DND-41 (cell line): ENCODE results near the gene INSL6.

ENCODE experiments used
- ATAC-seq: fragments of 200-7000 bp; cut with Tn5 transposase; 3 replicates; pipeline ENCODE4 v1.9.1; 2021; ENCODE audit warnings: low read depth; ENCODE audit not compliant: insufficient read depth
- DNase-seq: peaks from one replicate; pipeline ENCODE4 v3.0.0-alpha.2; 2020
- H2AFZ ChIP-seq: 2 replicates; pipeline ENCODE4 v1.6.0; 2012; ENCODE audit warnings: low read depth, low read length
- H3K27ac ChIP-seq: 2 replicates; pipeline ENCODE4 v1.5.1; 2012; ENCODE audit warnings: low read length, inconsistent platforms
- H3K27me3 ChIP-seq: fragments of 200-600 bp; sonication (generic); 2 replicates; pipeline ENCODE4 v1.6.0; 2012; ENCODE audit warnings: low read length, mild to moderate bottlenecking, inconsistent platforms; ENCODE audit not compliant: insufficient read depth, poor library complexity
- H3K36me3 ChIP-seq: 2 replicates; pipeline ENCODE4 v1.5.1; 2012; ENCODE audit warnings: low read length, inconsistent platforms; ENCODE audit not compliant: insufficient read depth
- H3K4me1 ChIP-seq: 2 replicates; pipeline ENCODE4 v1.5.1; 2012; ENCODE audit warnings: mild to moderate bottlenecking, low read length; ENCODE audit not compliant: insufficient read depth
- H3K4me2 ChIP-seq: 2 replicates; pipeline ENCODE4 v1.6.0; 2012; ENCODE audit warnings: mild to moderate bottlenecking, moderate library complexity, low read length, inconsistent platforms; ENCODE audit not compliant: insufficient read depth
- H3K4me3 ChIP-seq, 2 experiments: fragments of 200-600 bp in 1 of 2; shearing (Covaris generic) in 1 of 2; 2 replicates each; pipeline ENCODE4 v1.5.1; 2012 to 2016; ENCODE audit warnings: inconsistent platforms in 2 of 2, low read length in 2 of 2, mild to moderate bottlenecking in 2 of 2, low read depth in 1 of 2, moderate library complexity in 1 of 2
- H3K79me2 ChIP-seq: 2 replicates; pipeline ENCODE4 v1.6.0; 2012; ENCODE audit warnings: low read length, inconsistent platforms; ENCODE audit not compliant: insufficient read depth
- H3K9ac ChIP-seq: 2 replicates; pipeline ENCODE4 v1.6.0; 2012; ENCODE audit warnings: low read depth, mild to moderate bottlenecking, inconsistent platforms, low read length, moderate library complexity
- H3K9me3 ChIP-seq: 2 replicates; pipeline ENCODE4 v1.5.1; 2012; ENCODE audit warnings: low read length, moderate library complexity, mild to moderate bottlenecking, inconsistent platforms; ENCODE audit not compliant: insufficient read depth, severe bottlenecking
- H4K20me1 ChIP-seq: 2 replicates; pipeline ENCODE4 v1.6.0; 2012; ENCODE audit warnings: low read length; ENCODE audit not compliant: insufficient read depth
- CTCF ChIP-seq: IDR thresholded peaks from 2 replicates; pipeline ENCODE4 v1.5.1; 2012; ENCODE audit warnings: borderline replicate concordance, low read length, moderate library complexity, mild to moderate bottlenecking; ENCODE audit not compliant: poor library complexity, severe bottlenecking; ENCODE audit errors: extremely low read depth
- EZH2 ChIP-seq: IDR thresholded peaks from 3 replicates; pipeline ENCODE4 v1.6.1; 2012; ENCODE audit warnings: borderline replicate concordance, low read depth, mild to moderate bottlenecking, moderate library complexity, low read length, inconsistent platforms; ENCODE audit not compliant: severe bottlenecking

The INSL6 gene

DNA sequence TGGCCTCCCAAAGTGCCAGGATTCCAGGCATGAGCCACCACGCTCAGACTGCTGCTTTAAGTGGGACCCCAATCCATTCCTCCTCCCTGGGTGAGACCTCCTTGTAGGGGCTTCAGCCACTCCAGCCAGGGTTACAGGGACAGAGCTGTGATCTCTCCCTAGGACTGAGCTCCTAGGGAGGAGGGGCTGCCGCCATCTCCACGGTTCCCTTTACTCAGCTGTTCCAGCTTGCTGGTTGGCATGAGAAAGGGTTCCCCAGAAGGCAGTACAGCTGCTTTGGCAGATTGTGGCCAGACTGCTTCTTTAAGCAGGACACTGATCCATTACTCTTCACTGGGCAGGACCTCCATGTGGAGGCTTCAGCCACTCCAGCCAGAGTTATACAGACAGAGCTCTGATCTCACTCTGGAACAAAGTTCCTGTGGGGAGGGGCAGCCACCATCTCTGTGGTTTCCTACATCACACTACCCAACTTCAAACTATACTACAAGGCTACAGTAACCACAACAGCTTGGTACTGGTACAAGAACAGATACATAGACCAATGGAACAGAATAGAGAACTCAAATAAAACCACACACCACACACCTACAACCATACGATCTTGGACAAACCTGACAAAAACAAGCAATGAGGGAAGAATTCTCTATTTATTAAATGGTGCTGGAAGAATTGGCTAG lies 7.2 kb downstream of the INSL6 start:
- no peaks in the 10 kb centered on the region for H3K9me3 ChIP-seq

GRCh38 chr9:5146241-5146640 lies 39.2 kb downstream of the INSL6 start:
- no peak overlapping the region for H2AFZ ChIP-seq
- ATAC-seq (no peak), DNase-seq (no peak)
- no peak overlapping the region for H3K9ac ChIP-seq
- TF ChIP-seq EZH2 (no peak), CTCF (no peak)
- H3K4me3 ChIP-seq = no peak overlapping the region
- H3K27me3 ChIP-seq = no peaks in the 10 kb centered on the region
- no peak overlapping the region for H3K27ac ChIP-seq
- no peaks in the 10 kb centered on the region for H3K9me3 ChIP-seq
- no peaks in the 10 kb centered on the region for H3K4me1 ChIP-seq
- H3K79me2 ChIP-seq = no peaks in the 10 kb centered on the region
- H3K36me3 ChIP-seq = no peaks in the 10 kb centered on the region
- H3K4me2 ChIP-seq = no peak overlapping the region
- H4K20me1 ChIP-seq = no peaks in the 10 kb centered on the region

More for the DNA sequence above, 7.2 kb downstream of the INSL6 start:
- H3K4me3 ChIP-seq = no peak overlapping the region
- no peaks in the 10 kb centered on the region for H3K36me3 ChIP-seq
- peaks cover 12% of the 10 kb centered on the region for H3K4me1 ChIP-seq
- no peak overlapping the region for H3K4me2 ChIP-seq
- H3K9ac ChIP-seq = no peak overlapping the region
- no peak overlapping the region for H2AFZ ChIP-seq
- ATAC-seq = peak; percentile 97
- H3K27ac ChIP-seq = no peak overlapping the region
- no peaks in the 10 kb centered on the region for H3K79me2 ChIP-seq
- TF ChIP-seq EZH2 (no peak), CTCF (no peak)
- H3K27me3 ChIP-seq = no peaks in the 10 kb centered on the region
- peak; percentile 60 for DNase-seq
- H4K20me1 ChIP-seq = no peaks in the 10 kb centered on the region

DNA sequence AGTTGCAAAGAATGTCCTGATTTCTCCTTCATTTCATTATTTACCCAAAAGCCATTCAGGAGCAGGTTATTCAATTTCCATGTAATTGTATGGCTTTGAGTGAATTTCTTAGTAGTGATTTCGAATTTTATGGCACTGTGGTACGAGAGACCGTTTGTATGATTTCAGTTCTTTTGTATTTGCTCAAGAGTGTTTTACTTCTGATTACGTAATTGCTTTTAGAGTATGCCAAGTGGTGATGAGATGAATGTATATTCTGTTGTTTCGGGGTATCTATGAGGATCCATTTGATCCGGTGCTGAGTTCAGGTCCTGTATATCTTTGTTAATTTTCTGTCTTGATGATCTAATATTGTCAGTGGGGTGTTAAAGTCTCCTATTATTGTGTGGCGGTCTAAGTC lies 41.2 kb downstream of the INSL6 start:
- H3K79me2 ChIP-seq = no peaks in the 10 kb centered on the region
- no peaks in the 10 kb centered on the region for H3K36me3 ChIP-seq
- no peak overlapping the region for H2AFZ ChIP-seq
- no peaks in the 10 kb centered on the region for H3K27me3 ChIP-seq
- no peak overlapping the region for H3K4me3 ChIP-seq
- H3K9ac ChIP-seq = no peak overlapping the region
- no peaks in the 10 kb centered on the region for H3K9me3 ChIP-seq
- H3K4me2 ChIP-seq = no peak overlapping the region
- no peaks in the 10 kb centered on the region for H3K4me1 ChIP-seq
- no peak for ATAC-seq
- H4K20me1 ChIP-seq = no peaks in the 10 kb centered on the region
- no peak for TF ChIP-seq EZH2
- no peak for TF ChIP-seq CTCF
- H3K27ac ChIP-seq = no peak overlapping the region
- DNase-seq = no peak
